Measurements from ENCODE around the gene ZNF652.

DNA sequence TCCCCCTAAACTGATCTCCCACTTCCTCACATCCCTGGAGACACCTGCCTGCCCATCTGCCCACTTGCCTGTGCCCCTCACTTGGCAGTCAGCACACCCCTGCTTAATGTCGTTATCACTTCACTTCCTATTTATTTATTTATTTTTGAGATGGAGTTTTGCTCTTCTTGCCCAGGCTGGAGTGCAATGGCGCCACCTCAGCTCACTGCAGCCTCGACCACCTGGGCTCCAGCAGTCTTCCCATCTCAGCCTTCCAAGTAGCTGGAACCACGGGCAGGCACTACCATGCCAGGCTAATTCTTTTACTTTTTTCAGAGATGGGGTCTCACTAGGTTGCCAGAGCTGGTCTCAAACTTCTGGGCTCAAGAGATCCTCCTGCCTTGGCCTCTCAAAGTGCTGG lies 108.0 kb downstream of the ZNF652 start:
- TF ChIP-seq POLR2A (IDR thresholded peaks at IDR 0.05; ENCODE audit: low read length) (no peak), GATA1 (IDR thresholded peaks at IDR 0.05; ENCODE audit: low read depth, low read length) (no peak)
